Stimulated activated CD4-positive, alpha-beta T cell treated with anti-CD3 and anti-CD28 coated beads, Interleukin-12 subunit alpha, Interleukin-12 subunit beta, amount 100 ng/mL, for 24 hours (primary cell): ENCODE measurements around the gene IGF2BP3.
"Not testable (repeated sequence)": the region's sequence is repeated elsewhere in the genome, so short reads cannot be mapped to it uniquely, and the experiment has no call there.

Experiments
- DNase-seq, 2 experiments: peaks; one replicate each; pipeline ENCODE4 v3.0.0-alpha.2; 2020; ENCODE audit warnings: low read depth in 2 of 2

The IGF2BP3 gene

GRCh38 chr7:23422909-23423308 is 47.4 kb downstream of the IGF2BP3 start:
- no peak for DNase-seq

DNA sequence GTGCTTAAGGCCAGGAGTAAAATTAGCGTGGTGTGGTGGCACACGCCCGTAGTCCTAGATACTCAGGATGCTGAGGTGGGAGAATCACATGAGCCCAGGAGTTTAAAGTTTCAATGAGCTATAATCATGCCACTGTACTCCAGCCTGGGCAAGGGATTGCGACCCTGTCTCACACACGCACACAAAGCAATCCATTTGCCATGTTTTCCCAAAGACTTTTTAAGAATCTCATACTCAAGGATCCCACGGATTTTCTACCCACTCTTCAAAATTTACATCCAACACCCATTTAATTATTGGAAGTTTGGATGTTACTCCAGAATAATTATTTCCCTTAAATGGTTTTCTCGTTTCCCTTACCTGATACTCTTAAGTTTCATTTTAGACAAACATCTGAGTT is 47.9 kb downstream of the IGF2BP3 start:
- DNase-seq = no peak

- DNase-seq = no peak
Measured at GRCh38 chr7:23419845-23420244, 50.4 kb downstream of the IGF2BP3 start.

DNA sequence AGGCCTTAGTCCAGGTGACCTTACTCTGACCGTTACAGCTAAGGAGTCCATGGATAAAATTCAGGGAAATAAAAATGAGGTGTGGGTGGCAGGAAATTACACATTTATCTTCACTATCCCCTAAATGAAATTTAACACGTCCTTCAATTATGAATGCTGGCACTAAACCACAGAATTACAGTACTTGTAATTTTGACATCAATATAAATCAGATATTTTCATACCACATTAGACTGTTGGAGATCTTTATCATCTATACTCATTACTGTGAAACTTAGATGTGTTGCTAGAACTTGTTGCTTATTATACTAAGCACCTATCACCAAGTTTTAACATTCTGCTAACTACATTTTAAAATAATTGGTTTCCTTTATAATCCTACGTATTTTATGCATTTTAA is 51.1 kb downstream of the IGF2BP3 start:
- DNase-seq = no peak

DNA sequence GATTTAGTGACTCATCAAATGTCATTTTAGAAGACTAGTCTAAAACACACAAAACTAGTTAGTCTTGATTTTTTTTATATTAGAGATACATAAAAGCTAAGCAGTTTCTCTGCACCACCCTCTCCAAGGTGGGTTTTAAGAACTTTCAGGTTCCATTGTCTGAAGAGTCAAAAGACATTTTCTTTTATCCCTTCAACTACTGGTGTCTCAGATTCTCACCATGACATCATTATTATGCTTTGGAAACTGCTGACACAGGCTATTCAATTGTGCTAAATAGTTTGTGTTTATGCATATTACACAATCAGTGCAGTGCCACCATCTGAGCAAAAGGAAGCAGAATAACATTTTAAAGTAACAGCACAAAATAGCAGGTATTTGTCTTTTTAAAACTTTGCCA is 52.2 kb downstream of the IGF2BP3 start:
- no peak for DNase-seq

DNA sequence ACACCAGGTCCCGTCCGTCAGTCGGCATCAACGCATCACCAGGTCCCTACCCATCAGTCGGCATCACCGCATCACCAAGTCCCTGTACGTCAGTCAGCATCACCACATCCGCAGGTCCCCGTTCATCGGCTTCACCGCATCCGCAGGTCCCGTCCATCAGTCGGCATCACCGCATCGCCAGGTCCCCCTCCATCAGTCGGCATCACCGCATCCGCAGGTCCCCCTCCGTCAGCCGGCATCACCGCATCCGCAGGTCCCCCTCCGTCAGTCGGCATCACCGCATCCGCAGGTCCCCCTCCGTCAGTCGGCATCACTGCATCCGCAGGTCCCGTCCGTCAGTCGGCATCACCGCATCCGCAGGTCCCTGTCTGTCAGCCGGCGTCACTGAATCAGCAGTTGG is 55.1 kb downstream of the IGF2BP3 start:
- DNase-seq = no peak

DNA sequence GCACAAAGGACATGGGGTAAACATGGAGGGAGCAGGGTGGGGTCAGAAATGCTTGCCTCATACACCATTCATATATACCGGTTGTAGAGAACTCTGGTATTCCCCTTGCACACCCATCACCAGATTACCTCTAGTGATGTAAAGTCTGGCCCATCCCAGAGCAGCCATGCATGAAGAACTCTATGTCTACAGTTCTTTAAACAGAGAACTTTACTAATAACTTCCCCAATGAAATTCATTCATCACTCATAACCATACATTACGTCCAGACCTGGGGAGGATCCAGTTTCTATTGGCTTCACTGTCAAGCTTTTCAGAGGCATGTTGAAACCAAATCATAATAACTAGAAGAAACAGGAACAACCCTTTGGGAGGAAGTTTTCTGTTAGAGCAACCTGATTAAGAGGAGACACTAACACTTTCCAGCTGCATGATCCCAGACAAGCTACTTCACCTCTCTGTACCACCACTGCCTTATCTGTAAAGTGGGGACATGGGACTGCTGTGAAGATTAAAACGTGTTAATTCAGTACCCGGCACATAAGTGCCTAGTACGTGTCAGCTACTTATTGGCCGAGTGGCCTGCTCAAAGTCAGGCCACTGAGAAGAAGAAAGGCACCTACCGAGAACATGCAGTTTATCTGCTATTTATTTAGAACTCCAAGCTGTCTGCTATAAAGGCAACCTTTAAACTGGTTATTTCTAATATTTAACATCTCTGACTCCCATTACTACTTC is 59.7 kb downstream of the IGF2BP3 start:
- DNase-seq = no peak

DNA sequence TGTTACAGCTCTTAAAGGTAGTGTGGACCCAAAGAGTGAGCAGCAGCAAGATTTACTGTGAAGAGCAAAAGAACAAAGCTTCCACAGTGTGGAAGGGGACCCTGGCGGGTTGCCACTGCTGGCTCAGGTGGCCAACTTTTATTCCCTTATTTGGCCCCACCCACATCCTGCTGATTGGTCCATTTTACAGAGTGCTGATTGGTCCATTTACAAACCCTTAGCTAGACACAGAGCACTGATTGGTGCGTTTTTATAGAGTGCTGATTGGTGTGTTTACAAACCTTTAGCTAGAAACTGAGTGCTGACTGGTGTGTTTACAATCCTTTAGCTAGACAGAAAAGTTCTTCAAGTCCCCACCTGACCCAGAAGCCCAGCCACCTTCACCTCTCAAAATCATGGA is 63.7 kb downstream of the IGF2BP3 start:
- not testable (repeated sequence) for DNase-seq

- no peak for DNase-seq
Measured at GRCh38 chr7:23405240-23405618, 65.1 kb downstream of the IGF2BP3 start.

- peak in 1 of 2 experiments; percentile 13 for DNase-seq
Measured at GRCh38 chr7:23404546-23405239, 65.6 kb downstream of the IGF2BP3 start.

- DNase-seq = no peak
Measured at GRCh38 chr7:23403970-23404369, 66.3 kb downstream of the IGF2BP3 start.

DNA sequence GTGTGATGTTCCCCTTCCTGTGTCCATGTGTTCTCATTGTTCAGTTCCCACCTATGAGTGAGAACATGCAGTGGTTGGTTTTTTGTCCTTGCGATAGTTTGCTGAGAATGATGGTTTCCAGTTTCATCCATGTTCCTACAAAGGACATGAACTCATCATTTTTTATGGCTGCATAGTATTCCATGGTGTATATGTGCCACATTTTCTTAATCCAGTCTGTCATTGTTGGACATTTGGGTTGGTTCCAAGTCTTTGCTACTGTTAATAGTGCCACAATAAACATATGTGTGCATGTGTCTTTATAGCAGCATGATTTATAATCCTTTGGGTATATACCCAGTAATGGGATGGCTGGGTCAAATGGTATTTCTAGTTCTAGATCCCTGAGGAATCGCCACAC is 72.2 kb downstream of the IGF2BP3 start:
- not testable (repeated sequence) for DNase-seq

DNA sequence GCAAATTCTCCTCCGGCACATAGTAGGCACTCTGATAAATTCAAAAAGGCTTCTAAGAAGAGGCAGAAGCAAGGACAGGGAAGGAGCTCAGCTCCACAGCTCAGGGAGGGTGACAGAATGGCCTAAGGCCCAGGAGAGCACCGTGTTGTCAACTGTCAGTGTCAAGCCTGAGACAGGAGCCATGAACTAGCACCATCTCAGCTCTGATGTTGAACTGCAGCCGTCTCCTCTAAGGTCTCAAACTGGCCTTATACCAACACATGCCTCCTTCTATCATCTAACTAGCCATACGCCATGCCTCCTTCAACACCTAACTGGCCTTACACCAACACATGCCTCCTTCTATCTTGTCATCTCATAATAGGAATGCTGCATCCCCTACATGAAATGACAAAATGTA is 73.0 kb downstream of the IGF2BP3 start:
- no peak for DNase-seq

GRCh38 chr7:23396222-23397015 is 73.9 kb downstream of the IGF2BP3 start:
- no peak for DNase-seq

DNA sequence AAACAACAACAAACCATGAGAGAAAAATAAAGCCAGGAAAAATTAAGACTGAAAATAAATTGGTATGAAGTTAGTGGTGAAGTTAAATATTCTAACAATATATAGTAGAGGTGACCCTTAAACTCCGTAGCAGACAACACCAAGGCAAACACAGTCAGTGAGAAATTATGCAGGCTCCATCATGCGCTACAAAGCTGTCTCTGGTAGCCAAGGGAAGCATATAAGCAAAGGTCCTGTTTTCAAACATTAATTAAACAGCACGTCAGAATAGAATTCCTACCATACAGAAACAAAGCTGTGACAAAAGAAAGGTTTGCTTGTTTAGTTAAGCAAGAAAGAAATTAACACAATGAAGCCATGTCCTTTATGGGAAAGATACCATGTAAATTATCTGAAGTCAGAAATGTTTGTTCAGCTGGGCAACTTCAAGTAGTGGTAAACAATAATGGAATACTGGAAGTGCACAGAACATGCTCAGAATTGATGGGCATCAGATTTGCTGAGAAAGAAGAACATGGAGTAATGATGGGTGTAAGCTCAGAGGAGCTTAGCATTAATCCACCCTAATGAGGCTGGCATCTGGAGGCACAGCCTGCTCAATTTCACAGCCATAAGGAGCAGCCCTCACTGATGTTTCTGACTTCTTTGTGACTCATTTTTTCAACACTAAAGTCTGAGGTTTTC is 75.7 kb downstream of the IGF2BP3 start:
- no peak for DNase-seq

GRCh38 chr7:23393636-23394035 is 76.7 kb downstream of the IGF2BP3 start:
- no peak for DNase-seq

DNA sequence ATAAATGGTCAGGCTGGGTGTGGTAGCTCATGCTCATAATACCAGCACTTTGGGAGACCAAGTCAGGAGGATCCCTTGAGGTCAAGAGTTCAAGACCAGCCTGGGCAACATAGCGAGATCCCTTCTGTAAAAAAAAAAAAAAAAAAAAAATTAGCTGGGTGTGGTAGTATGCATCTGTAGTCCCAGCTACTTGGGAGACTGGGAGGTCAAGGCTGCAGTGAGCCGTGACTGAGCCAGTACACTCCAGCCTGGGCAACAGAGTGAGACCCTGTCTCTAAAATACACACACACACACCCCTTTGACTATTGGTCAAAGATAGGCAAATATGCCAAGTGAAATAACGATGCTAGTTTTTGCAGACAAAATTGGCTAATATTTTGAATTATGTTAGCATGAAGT is 80.6 kb downstream of the IGF2BP3 start:
- no peak for DNase-seq

DNA sequence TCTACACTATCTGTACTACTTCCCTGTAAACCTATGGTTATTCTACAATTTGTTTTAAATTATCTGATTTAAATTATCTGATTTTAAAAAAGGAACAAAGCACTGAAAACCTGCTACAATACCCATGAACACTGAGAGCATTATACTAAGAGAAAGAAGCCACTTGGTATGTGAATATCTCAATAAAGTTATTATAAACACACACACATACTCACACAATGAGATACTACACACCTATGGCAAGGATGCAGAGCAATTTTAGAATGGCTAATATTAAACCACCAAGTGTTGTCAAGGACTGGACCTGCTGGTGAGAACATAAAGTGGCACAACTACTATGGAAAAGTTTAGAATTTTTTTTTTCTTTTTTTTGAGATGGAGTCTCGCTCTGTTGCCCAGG is 82.7 kb downstream of the IGF2BP3 start:
- DNase-seq = no peak

GRCh38 chr7:23385140-23385539 is 85.2 kb downstream of the IGF2BP3 start:
- no peak for DNase-seq

DNA sequence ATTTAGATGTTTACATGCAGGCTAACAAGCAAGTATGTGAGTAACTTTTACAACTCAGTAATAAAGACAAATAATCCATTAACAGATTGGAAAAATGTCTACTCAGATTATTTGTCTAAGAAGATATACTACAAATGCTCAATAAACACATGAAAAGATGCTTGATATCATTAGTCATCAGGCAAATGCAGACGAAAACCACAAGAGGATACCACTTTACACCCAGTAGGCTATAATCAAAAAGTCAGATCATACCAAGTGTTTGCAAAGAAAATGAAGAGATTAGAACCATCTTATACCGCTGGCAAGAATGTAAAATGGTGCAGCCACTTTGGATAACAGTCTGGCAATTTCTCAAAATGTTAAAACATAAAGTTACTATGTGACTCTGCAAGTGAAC is 87.1 kb downstream of the IGF2BP3 start:
- DNase-seq = no peak

- no peak for DNase-seq
Measured at GRCh38 chr7:23380961-23381360, 89.3 kb downstream of the IGF2BP3 start.

DNA sequence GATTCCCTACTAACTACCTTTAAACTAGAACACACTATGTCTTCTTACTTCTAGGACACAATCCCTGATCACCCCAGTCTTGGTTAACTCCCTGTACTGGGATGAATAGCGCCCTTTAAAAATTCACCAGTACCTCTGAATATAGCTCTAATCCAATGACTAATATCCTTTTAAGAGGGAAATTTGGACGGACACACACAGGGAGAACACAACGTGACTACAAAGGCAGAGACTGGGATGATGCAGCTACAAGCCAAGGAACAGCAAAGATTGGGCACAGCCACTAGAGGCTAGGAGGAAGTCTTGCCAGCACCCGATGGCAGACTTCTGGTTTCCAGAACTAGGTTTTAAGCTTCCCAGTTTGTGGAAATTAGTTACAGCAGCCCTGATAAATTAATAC is 89.7 kb downstream of the IGF2BP3 start:
- no peak for DNase-seq
